Panc1 (cell line): Measurements from ENCODE around the gene DPAGT1.

Source experiments
- POLR2AphosphoS5 ChIP-seq: IDR thresholded peaks from 2 replicates; pipeline ENCODE4 v1.6.1; 2012; ENCODE audit warnings: mild to moderate bottlenecking, low read depth, low read length, moderate library complexity
- TCF7L2 ChIP-seq: IDR thresholded peaks from 2 replicates; pipeline ENCODE4 v1.6.1; 2011; ENCODE audit warnings: mild to moderate bottlenecking, low read depth, low read length, inconsistent platforms
- TF ChIP-seq, protein P1 (sequence below): fragments of 450-650 bp; IDR thresholded peaks from 2 replicates; pipeline ENCODE4 v1.5.1; 2017; ENCODE audit warnings: mild to moderate bottlenecking
- TF ChIP-seq, protein P2 (sequence below), 2 experiments: IDR thresholded peaks; 2 replicates each; pipeline ENCODE4 v1.6.1; 2011 to 2012; ENCODE audit warnings: low read depth in 2 of 2, control low read depth in 1 of 2, low read length in 1 of 2, mild to moderate bottlenecking in 1 of 2, moderate library complexity in 1 of 2; ENCODE audit not compliant: insufficient read depth in 1 of 2

DNA sequence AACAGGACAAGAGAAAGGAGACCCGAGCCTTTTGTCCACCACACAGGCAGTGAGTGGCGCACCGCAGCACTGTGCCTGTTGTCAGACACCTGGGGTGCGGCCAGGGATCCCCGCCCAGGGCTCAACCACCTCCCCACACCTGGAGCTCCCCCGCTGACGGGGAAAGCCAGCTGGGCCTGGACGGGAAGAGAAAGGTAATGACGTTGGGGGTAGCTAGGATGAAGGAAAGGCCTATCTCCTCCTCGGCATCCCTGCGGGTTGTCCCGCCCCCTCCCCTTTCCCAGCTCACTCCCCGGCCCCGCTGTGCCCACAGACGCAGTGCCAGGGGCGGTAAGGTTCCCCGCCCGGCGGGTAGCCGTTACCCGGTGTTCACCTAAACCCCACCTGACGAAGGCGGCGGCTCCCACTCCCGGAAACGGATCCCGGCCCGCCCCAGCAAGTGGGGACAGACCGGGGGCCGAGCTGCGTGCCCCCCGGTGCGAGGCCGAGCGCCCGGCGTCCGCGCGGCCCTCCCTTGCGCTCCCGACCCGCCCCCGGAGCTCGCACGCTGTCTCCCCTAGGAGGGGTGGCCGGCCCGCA is 45.1 kb downstream of the DPAGT1 start:
- TF ChIP-seq, protein P1, sequence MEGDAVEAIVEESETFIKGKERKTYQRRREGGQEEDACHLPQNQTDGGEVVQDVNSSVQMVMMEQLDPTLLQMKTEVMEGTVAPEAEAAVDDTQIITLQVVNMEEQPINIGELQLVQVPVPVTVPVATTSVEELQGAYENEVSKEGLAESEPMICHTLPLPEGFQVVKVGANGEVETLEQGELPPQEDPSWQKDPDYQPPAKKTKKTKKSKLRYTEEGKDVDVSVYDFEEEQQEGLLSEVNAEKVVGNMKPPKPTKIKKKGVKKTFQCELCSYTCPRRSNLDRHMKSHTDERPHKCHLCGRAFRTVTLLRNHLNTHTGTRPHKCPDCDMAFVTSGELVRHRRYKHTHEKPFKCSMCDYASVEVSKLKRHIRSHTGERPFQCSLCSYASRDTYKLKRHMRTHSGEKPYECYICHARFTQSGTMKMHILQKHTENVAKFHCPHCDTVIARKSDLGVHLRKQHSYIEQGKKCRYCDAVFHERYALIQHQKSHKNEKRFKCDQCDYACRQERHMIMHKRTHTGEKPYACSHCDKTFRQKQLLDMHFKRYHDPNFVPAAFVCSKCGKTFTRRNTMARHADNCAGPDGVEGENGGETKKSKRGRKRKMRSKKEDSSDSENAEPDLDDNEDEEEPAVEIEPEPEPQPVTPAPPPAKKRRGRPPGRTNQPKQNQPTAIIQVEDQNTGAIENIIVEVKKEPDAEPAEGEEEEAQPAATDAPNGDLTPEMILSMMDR: no peak
- no peak for TF ChIP-seq POLR2AphosphoS5
- no peak for TF ChIP-seq TCF7L2
- TF ChIP-seq, protein P2, sequence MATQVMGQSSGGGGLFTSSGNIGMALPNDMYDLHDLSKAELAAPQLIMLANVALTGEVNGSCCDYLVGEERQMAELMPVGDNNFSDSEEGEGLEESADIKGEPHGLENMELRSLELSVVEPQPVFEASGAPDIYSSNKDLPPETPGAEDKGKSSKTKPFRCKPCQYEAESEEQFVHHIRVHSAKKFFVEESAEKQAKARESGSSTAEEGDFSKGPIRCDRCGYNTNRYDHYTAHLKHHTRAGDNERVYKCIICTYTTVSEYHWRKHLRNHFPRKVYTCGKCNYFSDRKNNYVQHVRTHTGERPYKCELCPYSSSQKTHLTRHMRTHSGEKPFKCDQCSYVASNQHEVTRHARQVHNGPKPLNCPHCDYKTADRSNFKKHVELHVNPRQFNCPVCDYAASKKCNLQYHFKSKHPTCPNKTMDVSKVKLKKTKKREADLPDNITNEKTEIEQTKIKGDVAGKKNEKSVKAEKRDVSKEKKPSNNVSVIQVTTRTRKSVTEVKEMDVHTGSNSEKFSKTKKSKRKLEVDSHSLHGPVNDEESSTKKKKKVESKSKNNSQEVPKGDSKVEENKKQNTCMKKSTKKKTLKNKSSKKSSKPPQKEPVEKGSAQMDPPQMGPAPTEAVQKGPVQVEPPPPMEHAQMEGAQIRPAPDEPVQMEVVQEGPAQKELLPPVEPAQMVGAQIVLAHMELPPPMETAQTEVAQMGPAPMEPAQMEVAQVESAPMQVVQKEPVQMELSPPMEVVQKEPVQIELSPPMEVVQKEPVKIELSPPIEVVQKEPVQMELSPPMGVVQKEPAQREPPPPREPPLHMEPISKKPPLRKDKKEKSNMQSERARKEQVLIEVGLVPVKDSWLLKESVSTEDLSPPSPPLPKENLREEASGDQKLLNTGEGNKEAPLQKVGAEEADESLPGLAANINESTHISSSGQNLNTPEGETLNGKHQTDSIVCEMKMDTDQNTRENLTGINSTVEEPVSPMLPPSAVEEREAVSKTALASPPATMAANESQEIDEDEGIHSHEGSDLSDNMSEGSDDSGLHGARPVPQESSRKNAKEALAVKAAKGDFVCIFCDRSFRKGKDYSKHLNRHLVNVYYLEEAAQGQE (IDR thresholded peaks at IDR 0.05; ENCODE audit: insufficient read depth in 1 of 2, low read depth in 2 of 2, low read length in 1 of 2): no peak
